ELF-1 (cell line): Measurements from ENCODE around the gene NCS1.

Experiments
- DNase-seq: peaks from one replicate; pipeline ENCODE4 v3.0.0-alpha.2; 2016; ENCODE audit warnings: low read depth, low spot score

The NCS1 gene

GRCh38 chr9:130213911-130214761, 41.9 kb downstream of the NCS1 start:
- peak; percentile 96 for DNase-seq

GRCh38 chr9:130214776-130215340, 42.7 kb downstream of the NCS1 start:
- no peak for DNase-seq

GRCh38 chr9:130215341-130216119, 43.3 kb downstream of the NCS1 start:
- no peak for DNase-seq

GRCh38 chr9:130217838-130218237, 45.6 kb downstream of the NCS1 start:
- DNase-seq: no peak

GRCh38 chr9:130219661-130220096, 47.5 kb downstream of the NCS1 start:
- no peak for DNase-seq

- peak; percentile 60 for DNase-seq
Observed at GRCh38 chr9:130220352-130220751, 48.1 kb downstream of the NCS1 start.

GRCh38 chr9:130222833-130223232, 50.6 kb downstream of the NCS1 start:
- DNase-seq: no peak

GRCh38 chr9:130225071-130225470, 52.9 kb downstream of the NCS1 start:
- no peak for DNase-seq

GRCh38 chr9:130225586-130225985, 53.4 kb downstream of the NCS1 start:
- no peak for DNase-seq

- no peak for DNase-seq
Observed at GRCh38 chr9:130226112-130226511, 53.9 kb downstream of the NCS1 start.

GRCh38 chr9:130227833-130228232, 55.6 kb downstream of the NCS1 start:
- no peak for DNase-seq

- DNase-seq: no peak
Observed at GRCh38 chr9:130229759-130230158, 57.6 kb downstream of the NCS1 start.

- no peak for DNase-seq
Observed at GRCh38 chr9:130230631-130231030, 58.4 kb downstream of the NCS1 start.

- no peak for DNase-seq
Observed at GRCh38 chr9:130232899-130233586, 60.8 kb downstream of the NCS1 start.

GRCh38 chr9:130233587-130233945, 61.4 kb downstream of the NCS1 start:
- no peak for DNase-seq

- DNase-seq: no peak
Observed at GRCh38 chr9:130234340-130235260, 62.4 kb downstream of the NCS1 start.

GRCh38 chr9:130235558-130236435, 63.6 kb downstream of the NCS1 start:
- peak; percentile 93 for DNase-seq

GRCh38 chr9:130236436-130236985, 64.3 kb downstream of the NCS1 start:
- DNase-seq: no peak

- DNase-seq: no peak
Observed at GRCh38 chr9:130237076-130237475, 64.9 kb downstream of the NCS1 start.
